ENCODE measurements around the gene GPC6.

GRCh38 chr13:94050686-94051085 is 824.1 kb downstream of the GPC6 start:
- TF ChIP-seq CTCF (conservative IDR thresholded peaks at IDR 0.05; ENCODE audit: low read length) (no peak), EZH2phosphoT487 (IDR thresholded peaks at IDR 0.05; ENCODE audit: borderline replicate concordance, low read depth, low read length) (no peak)

Data from OCI-LY7 (cell line).